Esophagus squamous epithelium (tissue), 4 donors: ENCODE results near the gene SIK1.
"Not testable (repeated sequence)": the region's sequence is repeated elsewhere in the genome, so short reads cannot be mapped to it uniquely, and the experiment has no call there.

Experiments
- CTCF ChIP-seq, 6 experiments: fragments of 450-650 bp in 4 of 6; fragments of 200-600 bp in 2 of 6; sonication (generic) in 2 of 6; IDR thresholded peaks; one replicate each; pipeline ENCODE4 v1.5.1; 2016 to 2019; ENCODE audit warnings: antibody characterized with exemption in 6 of 6, mild to moderate bottlenecking in 4 of 6, moderate library complexity in 4 of 6
- POLR2A ChIP-seq, 4 donors: fragments of 450-650 bp; IDR thresholded peaks; one replicate each; pipeline ENCODE4 v1.6.1; 2017; ENCODE audit warnings: antibody characterized with exemption in 4 of 4, mild to moderate bottlenecking in 4 of 4, moderate library complexity in 3 of 4

GRCh38 chr21:43444524-43444923 lies 17.6 kb upstream of the SIK1 start:
- TF ChIP-seq CTCF, POLR2A (IDR thresholded peaks at IDR 0.05): not testable (repeated sequence)
